Smooth muscle cell (in vitro differentiated cells): ENCODE measurements around the gene PEAK1. TPM values are rescaled to one million over a fixed set of nuclear protein-coding genes. Genes with fewer than 3 reads are reported as not detected.
"Not testable (repeated sequence)": the region's sequence is repeated elsewhere in the genome, so short reads cannot be mapped to it uniquely, and the experiment has no call there.

Source experiments
- DNase-seq: peaks from one replicate; lab custom pipeline; 2025; ENCODE audit not compliant: unreplicated experiment; lab: John Stamatoyannopoulos, UW
- H2AFZ ChIP-seq: fragments of 200-600 bp; sonication (generic); 2 replicates; pipeline ENCODE4 v1.6.0; 2016; ENCODE audit warnings: antibody characterized with exemption, low read depth, mild to moderate bottlenecking
- H3F3A ChIP-seq: fragments of 200-600 bp; sonication (generic); 2 replicates; pipeline ENCODE4 v1.6.0; 2017; ENCODE audit warnings: antibody characterized with exemption, low read depth
- H3K27ac ChIP-seq: fragments of 200-600 bp; sonication (generic); 2 replicates; pipeline ENCODE4 v1.5.1; 2016; ENCODE audit warnings: low read depth, mild to moderate bottlenecking
- H3K27me3 ChIP-seq: fragments of 200-600 bp; sonication (generic); 2 replicates; pipeline ENCODE4 v1.6.1; 2016; ENCODE audit warnings: low read depth, mild to moderate bottlenecking
- H3K36me3 ChIP-seq: fragments of 200-600 bp; sonication (generic); 2 replicates; pipeline ENCODE4 v1.5.1; 2016; ENCODE audit warnings: low read depth
- H3K4me1 ChIP-seq: fragments of 200-600 bp; sonication (generic); 2 replicates; pipeline ENCODE4 v1.5.1; 2016; ENCODE audit warnings: low read depth
- H3K4me2 ChIP-seq: fragments of 200-600 bp; sonication (generic); 2 replicates; pipeline ENCODE4 v1.6.0; 2016; ENCODE audit warnings: mild to moderate bottlenecking
- H3K4me3 ChIP-seq: fragments of 200-600 bp; sonication (generic); 2 replicates; pipeline ENCODE4 v1.5.1; 2016; ENCODE audit warnings: mild to moderate bottlenecking
- H3K79me2 ChIP-seq: fragments of 200-600 bp; sonication (generic); 2 replicates; pipeline ENCODE4 v1.6.0; 2016; ENCODE audit warnings: low read depth, mild to moderate bottlenecking
- H3K9ac ChIP-seq: fragments of 200-600 bp; sonication (generic); 2 replicates; pipeline ENCODE4 v1.6.0; 2016; ENCODE audit warnings: low read depth
- H3K9me3 ChIP-seq: fragments of 200-600 bp; sonication (generic); replicated peaks from 2 replicates; pipeline ENCODE4 v1.5.1; 2016; ENCODE audit warnings: low read depth
- H4K20me1 ChIP-seq: fragments of 200-600 bp; sonication (generic); 2 replicates; pipeline ENCODE4 v1.6.0; 2016; ENCODE audit warnings: low read depth
- WGBS: methylation state at CpG from one replicate; pipeline ENCODE4 v1.1.7; 2016; ENCODE audit warnings: low lambda C conversion rate; 5-methylcytosine and 5-hydroxymethylcytosine counted together
- polyA plus RNA-seq: library from polyadenylated mRNA; unstranded; fragments of >200 nt; fragmentation: Nextera tagmentation; extraction: Ambion mirVana; gene quantifications from 2 replicates; pipeline ENCODE4 v1.2.1, GENCODE V29; 2016
- total RNA-seq: library from RNA; depleted of rRNA; stranded (reverse); fragments of >200 nt; gene quantifications from 2 replicates; pipeline ENCODE4 v1.2.3, GENCODE V29; 2014
- TF ChIP-seq, protein P1 (sequence below): fragments of 200-600 bp; sonication (generic); IDR thresholded peaks from 2 replicates; pipeline ENCODE4 v1.5.1; 2017; ENCODE audit warnings: borderline replicate concordance, mild to moderate bottlenecking, antibody characterized with exemption; ENCODE audit not compliant: insufficient read depth, poor library complexity, severe bottlenecking

The PEAK1 gene
- total and polyA plus RNA-seq, 2 experiments from 2014 or later = 5.6 to 21.9 TPM

- WGBS = 92% methylated on average over 4 of the region's 4 CpGs
- no peaks in the 10 kb centered on the region for H3F3A ChIP-seq
- no peak overlapping the region for H3K4me3 ChIP-seq
- no peaks in the 10 kb centered on the region for H3K27me3 ChIP-seq
- no peaks in the 10 kb centered on the region for H3K36me3 ChIP-seq
- peaks cover 14% of the 10 kb centered on the region for H4K20me1 ChIP-seq
- no peaks in the 10 kb centered on the region for H3K79me2 ChIP-seq
- H3K4me2 ChIP-seq = no peak overlapping the region
- peaks cover 3% of the 10 kb centered on the region for H3K4me1 ChIP-seq
- DNase-seq = no peak
- H3K9ac ChIP-seq = no peak overlapping the region
- TF ChIP-seq, protein P1, sequence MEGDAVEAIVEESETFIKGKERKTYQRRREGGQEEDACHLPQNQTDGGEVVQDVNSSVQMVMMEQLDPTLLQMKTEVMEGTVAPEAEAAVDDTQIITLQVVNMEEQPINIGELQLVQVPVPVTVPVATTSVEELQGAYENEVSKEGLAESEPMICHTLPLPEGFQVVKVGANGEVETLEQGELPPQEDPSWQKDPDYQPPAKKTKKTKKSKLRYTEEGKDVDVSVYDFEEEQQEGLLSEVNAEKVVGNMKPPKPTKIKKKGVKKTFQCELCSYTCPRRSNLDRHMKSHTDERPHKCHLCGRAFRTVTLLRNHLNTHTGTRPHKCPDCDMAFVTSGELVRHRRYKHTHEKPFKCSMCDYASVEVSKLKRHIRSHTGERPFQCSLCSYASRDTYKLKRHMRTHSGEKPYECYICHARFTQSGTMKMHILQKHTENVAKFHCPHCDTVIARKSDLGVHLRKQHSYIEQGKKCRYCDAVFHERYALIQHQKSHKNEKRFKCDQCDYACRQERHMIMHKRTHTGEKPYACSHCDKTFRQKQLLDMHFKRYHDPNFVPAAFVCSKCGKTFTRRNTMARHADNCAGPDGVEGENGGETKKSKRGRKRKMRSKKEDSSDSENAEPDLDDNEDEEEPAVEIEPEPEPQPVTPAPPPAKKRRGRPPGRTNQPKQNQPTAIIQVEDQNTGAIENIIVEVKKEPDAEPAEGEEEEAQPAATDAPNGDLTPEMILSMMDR = no peak
- H3K9me3 ChIP-seq = no peaks in the 10 kb centered on the region
- no peak overlapping the region for H3K27ac ChIP-seq
- no peak overlapping the region for H2AFZ ChIP-seq
Observed at GRCh38 chr15:77162872-77163633, 256.9 kb downstream of the PEAK1 start.

- 44% methylated on average over 7 of the region's 7 CpGs for WGBS
- Histone ChIP-seq H4K20me1 (peaks cover 13% of the 10 kb centered on the region), H3K4me1 (peaks cover 3% of the 10 kb centered on the region), H3K9ac (no peak overlapping the region), H3K27ac (peak overlapping the region; percentile 53), H3K4me3 (peak overlapping the region; percentile 2), H3K4me2 (peak overlapping the region; percentile 59), H3K9me3 (no peaks in the 10 kb centered on the region), H3K27me3 (no peaks in the 10 kb centered on the region), H3F3A (no peaks in the 10 kb centered on the region), H2AFZ (no peak overlapping the region), H3K36me3 (no peaks in the 10 kb centered on the region), H3K79me2 (no peaks in the 10 kb centered on the region)
- TF ChIP-seq, protein P1 = no peak
- DNase-seq = no peak
Observed at GRCh38 chr15:77160562-77161478, 259.1 kb downstream of the PEAK1 start.

DNA sequence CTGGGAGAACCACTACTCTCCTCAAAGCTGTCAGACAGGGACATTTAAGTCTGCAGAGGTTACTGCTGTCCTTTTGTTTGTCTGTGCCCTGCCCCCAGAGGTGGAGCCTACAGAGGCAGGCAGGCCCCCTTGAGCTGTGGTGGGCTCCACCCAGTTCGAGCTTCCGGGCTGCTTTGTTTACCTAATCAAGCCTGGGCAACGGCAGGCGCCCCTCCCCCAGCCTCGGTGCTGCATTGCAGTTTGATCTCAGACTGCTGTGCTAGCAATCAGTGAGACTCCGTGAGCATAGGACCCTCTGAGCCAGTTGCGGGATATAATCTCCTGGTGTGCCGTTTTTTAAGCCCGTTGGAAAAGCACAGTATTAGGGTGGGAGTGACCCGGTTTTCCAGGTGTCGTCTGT is 263.9 kb downstream of the PEAK1 start:
- H3K27me3 ChIP-seq, DNase-seq, H3K4me1 ChIP-seq, H4K20me1 ChIP-seq, H3K79me2 ChIP-seq, H3K4me2 ChIP-seq, H3K9me3 ChIP-seq, H3K9ac ChIP-seq, H3K36me3 ChIP-seq, H3K4me3 ChIP-seq, H3F3A ChIP-seq, H2AFZ ChIP-seq, H3K27ac ChIP-seq: not testable (repeated sequence)
- 80% methylated on average over 11 of the region's 11 CpGs for WGBS

- H3K9me3 ChIP-seq = no peaks in the 10 kb centered on the region
- TF ChIP-seq, protein P1 = no peak
- H2AFZ ChIP-seq = no peak overlapping the region
- no peaks in the 10 kb centered on the region for H3K36me3 ChIP-seq
- peaks cover 3% of the 10 kb centered on the region for H4K20me1 ChIP-seq
- no peak overlapping the region for H3K4me3 ChIP-seq
- no peak overlapping the region for H3K4me2 ChIP-seq
- H3K27ac ChIP-seq = no peak overlapping the region
- peaks cover 11% of the 10 kb centered on the region for H3K4me1 ChIP-seq
- no peak for DNase-seq
- H3K27me3 ChIP-seq = no peaks in the 10 kb centered on the region
- 95% methylated on average over 2 of the region's 2 CpGs for WGBS
- H3K79me2 ChIP-seq = no peaks in the 10 kb centered on the region
- H3K9ac ChIP-seq = no peak overlapping the region
- peaks cover 26% of the 10 kb centered on the region for H3F3A ChIP-seq
Observed at GRCh38 chr15:77148191-77148590, 271.7 kb downstream of the PEAK1 start.
